Kidney capillary endothelial cell (primary cell): ENCODE results near the gene AP4B1.

Experiments
- DNase-seq: peaks from one replicate; pipeline ENCODE4 v3.0.0-alpha.2; 2018; ENCODE audit warnings: low spot score

AP4B1 gene

GRCh38 chr1:113930499-113931161, 26.0 kb upstream of the AP4B1 start:
- peak; percentile 30 for DNase-seq

- DNase-seq, result peak; percentile 27
These were observed 25.3 kb upstream of the AP4B1 start for GRCh38 chr1:113929750-113930498.

- DNase-seq, result peak; percentile 86
These were observed 24.5 kb upstream of the AP4B1 start, which contains the start of gene HIPK1 for GRCh38 chr1:113928941-113929749. Gene HIPK1, plus strand, starts transcription at chr1:113929324.

- DNase-seq, result no peak
These were observed 23.8 kb upstream of the AP4B1 start for GRCh38 chr1:113928187-113928930.

GRCh38 chr1:113924473-113924872, 19.9 kb upstream of the AP4B1 start:
- DNase-seq, result no peak

- DNase-seq, result no peak
These were observed 18.4 kb upstream of the AP4B1 start for GRCh38 chr1:113922957-113923356.

- DNase-seq, result no peak
These were observed 13.6 kb upstream of the AP4B1 start for GRCh38 chr1:113918243-113918642.

GRCh38 chr1:113917400-113918082, 12.9 kb upstream of the AP4B1 start:
- no peak for DNase-seq

- no peak for DNase-seq
These were observed 12.4 kb upstream of the AP4B1 start for GRCh38 chr1:113916974-113917373.

GRCh38 chr1:113913887-113914664, 9.5 kb upstream of the AP4B1 start:
- DNase-seq, result no peak

- no peak for DNase-seq
These were observed 8.7 kb upstream of the AP4B1 start for GRCh38 chr1:113913312-113913668.

GRCh38 chr1:113912594-113913311, 8.2 kb upstream of the AP4B1 start:
- no peak for DNase-seq

GRCh38 chr1:113905435-113905861, 849 bp upstream of the AP4B1 start:
- no peak for DNase-seq

- no peak for DNase-seq
These were observed 316 bp downstream of the AP4B1 start for GRCh38 chr1:113904293-113904673.

GRCh38 chr1:113903501-113904292, 902 bp downstream of the AP4B1 start:
- DNase-seq, result no peak

GRCh38 chr1:113901191-113901590, 3.4 kb downstream of the AP4B1 start:
- DNase-seq, result peak; percentile 36

GRCh38 chr1:113899111-113899510, 5.5 kb downstream of the AP4B1 start:
- DNase-seq, result no peak

GRCh38 chr1:113898241-113898814, 6.3 kb downstream of the AP4B1 start:
- DNase-seq, result no peak

- no peak for DNase-seq
These were observed 8.6 kb downstream of the AP4B1 start for GRCh38 chr1:113895961-113896360.
